GM18502 (cell line): Measurements from ENCODE around the gene PDE3A.

ENCODE experiments used
- ATAC-seq: cut with Tn5 transposase; IDR thresholded peaks from one replicate; pipeline ENCODE4 v1.9.1; 2021; ENCODE audit warnings: mild to moderate bottlenecking; ENCODE audit not compliant: unreplicated experiment, poor library complexity

PDE3A gene

DNA sequence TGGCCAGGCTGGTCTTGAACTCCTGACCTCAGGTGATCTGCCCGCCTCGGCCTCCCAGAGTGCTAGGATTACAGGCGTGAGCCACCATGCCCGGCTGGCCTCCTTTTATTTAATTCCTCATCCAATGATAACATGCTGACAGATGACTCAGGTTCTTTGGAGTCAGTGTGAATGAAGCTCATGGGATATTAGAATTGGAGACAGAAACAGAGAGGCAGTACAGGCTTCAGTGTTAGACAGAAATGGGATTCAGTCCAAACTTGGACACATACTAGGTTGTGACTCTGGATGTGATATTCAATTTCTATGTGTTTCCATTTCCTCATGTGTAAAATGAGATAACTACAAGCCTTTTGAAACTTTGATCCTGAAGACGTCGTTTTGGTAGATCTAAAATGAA lies 47.3 kb downstream of the PDE3A start:
- no peak for ATAC-seq

DNA sequence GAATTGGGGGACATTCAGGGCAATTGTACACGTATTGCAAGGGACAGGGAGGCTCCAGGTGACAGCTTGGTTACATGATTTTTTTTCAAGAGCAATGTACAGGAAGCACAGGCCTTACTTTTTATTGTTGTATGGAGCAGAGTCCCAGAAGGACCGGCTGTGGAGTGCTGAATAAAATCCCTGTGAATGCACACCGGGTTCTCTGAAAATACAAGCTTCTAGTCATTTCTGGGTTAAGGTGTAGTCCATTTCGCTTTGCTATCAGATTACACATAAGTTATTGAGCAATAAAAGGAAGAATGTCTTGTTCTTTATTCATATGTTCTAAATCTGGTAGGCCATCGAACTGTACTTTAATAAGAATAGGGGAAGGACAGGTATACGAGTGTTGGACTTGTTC lies 52.2 kb downstream of the PDE3A start:
- no peak for ATAC-seq

DNA sequence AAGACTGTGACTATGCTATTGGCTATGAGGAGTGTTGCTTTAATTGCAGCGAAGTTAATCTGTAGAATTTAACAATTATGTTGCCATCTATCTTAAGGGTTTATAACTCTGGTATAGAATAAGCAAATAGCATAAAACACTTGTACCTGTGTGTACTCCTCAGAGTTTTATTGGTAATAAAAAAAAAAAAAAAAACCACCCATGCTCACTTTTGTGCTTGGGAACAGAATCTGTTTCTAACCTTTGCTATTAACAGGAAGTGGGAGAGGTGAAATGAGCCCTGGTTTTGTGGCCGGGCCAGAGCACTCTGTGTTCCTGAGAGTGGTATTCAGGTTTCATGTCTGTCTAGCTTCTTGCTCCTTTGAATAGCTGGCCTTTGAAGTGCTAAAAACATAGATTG lies 53.1 kb downstream of the PDE3A start:
- ATAC-seq = no peak

DNA sequence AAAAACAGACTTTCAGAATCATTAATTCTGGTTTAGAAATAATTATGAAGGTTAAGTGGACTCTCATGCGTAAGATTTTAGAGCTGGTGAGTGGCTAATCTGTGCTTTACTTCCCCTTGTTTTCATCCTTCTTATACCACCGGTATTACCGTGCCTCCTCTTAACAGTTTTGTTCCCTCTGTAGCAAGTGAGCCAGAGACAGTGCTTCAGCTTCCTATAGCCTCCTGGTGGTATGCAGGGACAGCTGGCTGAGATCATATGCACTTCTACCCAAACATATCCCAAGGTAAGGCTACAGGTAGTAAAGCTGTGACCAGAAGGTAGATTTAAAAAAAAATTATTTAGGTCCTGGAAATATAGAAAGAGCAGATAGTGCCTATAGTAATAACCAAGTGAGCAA lies 55.2 kb downstream of the PDE3A start:
- ATAC-seq = no peak

DNA sequence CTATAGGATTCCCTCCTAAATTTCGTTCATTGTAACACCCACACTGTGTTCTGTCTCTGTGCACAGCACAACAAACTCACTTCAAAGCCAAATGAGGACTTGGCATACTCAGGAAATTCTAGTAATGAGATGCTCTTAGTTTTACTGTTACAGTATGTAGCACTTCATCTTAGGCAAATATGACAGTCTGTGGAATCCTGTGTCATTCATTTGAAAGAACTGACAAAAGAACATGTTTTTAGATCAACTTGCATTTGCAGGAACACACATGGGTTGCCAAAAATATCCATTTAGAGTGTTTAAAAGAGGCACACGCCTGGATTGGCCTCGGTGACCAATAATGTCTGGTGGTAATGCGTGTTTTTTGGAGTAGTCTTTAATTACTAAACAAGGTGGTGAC lies 56.5 kb downstream of the PDE3A start:
- no peak for ATAC-seq

DNA sequence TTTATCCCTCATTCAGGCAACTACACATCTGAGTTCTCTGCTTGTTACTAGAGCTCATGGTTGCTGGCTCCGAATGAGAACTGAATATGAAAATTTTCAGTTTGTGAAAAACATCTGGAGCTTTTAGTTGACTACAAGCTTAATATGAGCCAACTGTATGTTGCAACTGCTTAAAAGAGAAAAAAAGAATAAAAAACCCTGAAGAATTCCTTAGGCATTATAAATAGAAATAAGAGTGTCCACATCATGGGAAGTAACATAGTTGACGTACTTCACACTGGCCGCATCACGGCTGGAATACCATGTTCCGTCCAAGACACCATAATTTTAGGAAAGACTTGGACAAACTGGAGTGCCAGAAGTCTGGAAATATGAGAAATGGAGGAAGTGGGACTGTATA lies 57.9 kb downstream of the PDE3A start:
- no peak for ATAC-seq

DNA sequence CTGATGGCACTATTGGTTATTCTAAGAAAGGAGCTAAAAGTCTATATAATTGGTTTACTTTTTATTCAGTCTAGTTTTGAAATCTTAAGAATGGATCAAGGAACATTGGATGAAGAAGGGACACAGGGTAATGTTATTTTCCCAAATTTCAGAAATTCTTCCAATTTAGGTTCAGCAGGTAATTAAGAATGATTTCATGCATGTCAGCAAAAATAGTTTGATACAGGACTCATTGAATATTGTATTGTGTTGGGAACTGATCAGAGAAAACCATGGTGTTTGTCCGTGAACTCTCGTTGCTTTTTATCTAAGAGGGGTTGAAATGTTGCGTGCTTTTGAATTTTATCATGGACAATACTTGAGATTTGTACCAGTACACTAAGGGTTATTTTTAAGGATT lies 58.6 kb downstream of the PDE3A start:
- ATAC-seq = no peak

DNA sequence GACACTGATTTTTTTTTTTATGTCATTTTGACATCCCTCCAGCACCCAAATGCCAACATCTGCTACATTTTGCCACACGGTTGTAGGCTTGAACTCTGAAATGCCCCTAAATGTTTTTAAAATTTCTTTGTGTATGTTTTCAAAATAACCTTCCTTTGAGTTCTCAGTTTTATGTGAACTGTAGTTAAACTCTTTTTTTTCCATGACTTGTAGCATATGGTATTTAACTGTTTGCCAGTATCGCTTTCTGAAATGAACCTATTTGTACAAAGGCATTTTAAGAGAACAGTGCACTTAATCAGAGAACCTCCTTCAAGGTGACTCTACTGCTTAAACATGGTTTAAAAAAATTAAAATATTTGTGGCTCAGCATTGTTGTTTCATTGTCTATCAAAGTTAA lies 61.5 kb downstream of the PDE3A start:
- ATAC-seq = no peak

DNA sequence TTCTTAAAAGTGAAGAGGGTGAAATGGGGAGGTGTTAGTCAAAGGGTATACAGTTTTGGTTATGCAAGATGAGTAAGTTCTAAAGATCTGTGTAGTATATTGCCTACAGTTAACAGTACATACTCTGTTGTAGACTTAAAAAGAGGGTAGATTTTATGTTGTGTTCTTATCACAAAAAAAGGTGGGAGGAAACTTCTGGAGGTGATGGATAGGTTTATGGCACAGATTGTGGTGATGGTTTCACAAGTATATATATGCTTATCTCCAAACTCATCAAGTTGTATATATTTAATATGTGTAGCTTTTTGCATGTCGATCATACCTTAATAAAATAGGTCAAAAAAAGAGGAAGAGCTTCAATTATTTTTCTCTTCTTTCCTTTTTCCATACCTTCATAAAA lies 64.0 kb downstream of the PDE3A start:
- ATAC-seq = no peak

DNA sequence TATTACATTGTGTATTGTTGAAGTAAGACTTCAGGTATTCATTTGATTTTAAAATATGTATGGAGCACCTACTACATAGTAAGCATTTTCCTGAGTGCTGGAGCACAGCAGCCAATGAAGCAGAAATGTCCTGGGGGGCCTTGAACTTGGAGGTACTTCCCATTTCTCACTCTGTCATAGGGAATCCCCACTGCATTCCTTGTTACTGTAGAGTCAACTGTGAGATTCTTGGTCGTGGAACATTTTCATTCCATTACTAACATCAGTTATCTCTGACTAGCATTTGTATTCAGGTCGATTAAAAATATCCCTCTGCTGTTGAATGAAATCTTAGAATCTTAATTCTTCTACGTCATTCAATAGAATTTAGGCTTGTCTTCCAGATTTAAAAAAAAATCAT lies 66.7 kb downstream of the PDE3A start:
- no peak for ATAC-seq

DNA sequence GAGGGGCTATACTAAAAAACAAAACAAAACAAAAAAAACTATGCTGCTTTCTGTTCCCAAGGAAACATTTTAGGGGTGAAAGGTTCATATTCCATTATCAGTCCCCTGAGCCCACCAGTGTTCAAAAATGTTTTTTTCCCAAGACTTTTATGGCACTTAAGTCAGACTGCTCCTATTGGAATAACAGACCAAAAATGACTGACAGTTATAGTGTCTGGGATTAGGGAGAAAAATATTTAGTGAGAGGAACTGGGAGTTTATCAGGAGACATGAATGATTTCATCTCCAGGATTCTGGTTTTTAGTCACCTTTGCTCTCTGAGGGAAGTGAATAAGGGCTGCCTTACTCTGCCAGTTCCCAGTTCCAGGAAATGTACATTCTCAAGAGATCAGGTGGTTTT lies 68.0 kb downstream of the PDE3A start:
- no peak for ATAC-seq

DNA sequence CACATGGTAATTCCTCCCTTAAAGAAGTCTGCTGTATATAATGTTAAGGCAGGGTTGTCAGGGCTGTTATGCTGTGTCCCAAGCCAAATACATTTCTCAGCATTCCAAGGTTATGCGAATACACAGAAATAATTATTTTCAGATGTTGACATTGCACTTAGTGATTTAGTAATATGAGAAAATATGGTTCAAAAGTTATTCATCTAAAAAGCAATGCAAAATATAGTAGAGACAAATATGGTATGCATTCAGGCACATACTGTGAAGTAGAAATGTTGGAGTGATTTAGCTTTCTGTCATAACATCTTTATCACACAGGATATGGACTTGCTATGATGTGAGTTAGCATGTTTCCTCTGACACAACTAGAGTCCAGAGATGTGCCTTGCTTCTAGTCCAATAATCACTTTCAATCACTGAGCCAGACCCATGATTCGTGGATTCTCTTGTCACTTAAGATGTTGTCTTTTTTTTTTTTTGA lies 70.0 kb downstream of the PDE3A start:
- no peak for ATAC-seq

DNA sequence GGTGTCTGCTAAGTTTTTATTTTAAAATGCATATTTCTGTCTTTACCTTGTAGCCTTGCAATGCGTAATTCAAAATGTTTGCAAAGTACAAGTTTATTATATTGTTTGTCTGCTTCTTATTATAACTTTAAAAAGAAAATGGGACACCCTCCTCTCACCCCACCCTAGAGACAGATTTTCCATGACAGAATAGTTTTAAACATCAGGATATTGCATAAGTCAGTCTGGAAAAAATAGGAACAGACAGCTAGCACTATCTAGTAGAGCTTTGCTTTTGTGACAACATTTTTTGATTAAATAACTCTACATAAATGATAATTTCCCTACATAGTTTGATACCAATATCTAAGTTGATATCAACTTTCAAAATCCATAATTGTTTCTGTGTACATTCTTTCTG lies 71.3 kb downstream of the PDE3A start:
- ATAC-seq = no peak

DNA sequence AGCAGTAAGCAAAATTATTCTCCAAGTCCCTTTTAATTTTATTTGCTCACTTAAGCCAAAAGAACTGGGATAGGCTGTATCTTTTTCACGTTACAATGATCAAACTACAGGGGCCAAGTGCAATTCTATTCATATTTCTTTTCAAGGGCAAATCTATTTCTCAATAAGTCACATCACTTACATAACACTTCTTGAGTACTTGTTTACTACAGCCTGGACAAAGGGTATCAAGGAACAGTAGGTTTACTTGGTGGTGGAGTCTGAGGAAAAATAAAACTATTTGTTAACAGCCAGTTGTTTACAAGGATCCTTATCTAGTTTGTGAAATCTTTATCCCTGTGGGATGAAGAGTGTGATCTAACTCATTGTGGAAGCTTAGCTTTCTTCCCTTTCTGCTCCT lies 72.1 kb downstream of the PDE3A start:
- no peak for ATAC-seq

DNA sequence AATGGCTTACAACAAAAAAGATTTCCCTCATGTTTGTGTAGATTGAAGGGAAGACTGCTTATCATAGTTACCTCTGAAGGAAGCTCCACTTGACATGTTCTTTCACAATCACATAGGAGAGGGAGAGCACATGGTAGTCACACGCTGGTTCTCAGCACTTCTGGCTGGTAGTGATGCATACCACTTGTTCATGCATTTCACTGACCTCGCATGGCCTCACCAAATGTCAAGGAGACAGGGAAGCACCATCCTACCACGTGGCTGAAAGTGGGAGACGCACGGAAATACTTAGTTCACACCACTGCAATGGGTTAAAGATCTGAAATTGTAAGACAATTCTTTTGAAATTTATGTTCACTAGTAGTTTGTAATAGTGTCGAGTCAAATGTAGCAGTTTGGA lies 74.0 kb downstream of the PDE3A start:
- ATAC-seq = no peak

DNA sequence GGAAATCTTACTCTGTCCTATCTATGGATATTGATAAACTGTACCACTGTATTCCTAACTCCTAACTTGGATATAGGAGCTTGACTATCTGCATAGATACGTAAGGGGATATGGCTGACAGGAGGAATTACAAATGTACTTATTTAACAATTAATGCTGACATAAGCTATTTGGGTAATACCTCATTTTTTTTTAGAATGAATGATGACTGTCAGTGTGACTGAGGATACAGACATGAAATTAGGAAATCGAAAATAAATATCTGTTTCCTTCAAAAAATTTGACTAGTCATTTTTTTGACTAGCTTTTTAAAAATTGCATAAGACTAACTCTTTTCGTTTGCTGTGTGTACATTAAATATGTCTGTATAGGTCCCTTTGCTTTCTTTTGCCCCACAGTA lies 74.9 kb downstream of the PDE3A start:
- ATAC-seq = no peak

DNA sequence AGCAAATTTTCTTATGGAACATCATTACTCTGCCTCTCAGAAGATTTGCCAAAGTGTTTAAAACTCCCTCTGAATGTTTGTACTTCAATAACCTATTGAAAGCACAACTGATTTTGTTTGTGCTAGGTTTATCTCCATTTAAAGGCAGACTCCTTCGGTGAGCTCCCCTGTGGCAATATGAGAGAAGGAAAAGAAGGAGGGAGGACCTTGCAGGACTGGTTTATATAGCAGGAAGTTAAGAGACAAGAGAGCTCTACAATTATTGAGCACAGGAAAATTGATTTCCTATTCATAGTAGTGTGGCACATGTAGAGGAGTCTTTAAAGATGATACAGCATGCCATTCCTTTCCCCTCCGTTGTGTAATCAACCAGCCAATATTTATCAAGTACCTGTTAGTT lies 75.5 kb downstream of the PDE3A start:
- no peak for ATAC-seq

DNA sequence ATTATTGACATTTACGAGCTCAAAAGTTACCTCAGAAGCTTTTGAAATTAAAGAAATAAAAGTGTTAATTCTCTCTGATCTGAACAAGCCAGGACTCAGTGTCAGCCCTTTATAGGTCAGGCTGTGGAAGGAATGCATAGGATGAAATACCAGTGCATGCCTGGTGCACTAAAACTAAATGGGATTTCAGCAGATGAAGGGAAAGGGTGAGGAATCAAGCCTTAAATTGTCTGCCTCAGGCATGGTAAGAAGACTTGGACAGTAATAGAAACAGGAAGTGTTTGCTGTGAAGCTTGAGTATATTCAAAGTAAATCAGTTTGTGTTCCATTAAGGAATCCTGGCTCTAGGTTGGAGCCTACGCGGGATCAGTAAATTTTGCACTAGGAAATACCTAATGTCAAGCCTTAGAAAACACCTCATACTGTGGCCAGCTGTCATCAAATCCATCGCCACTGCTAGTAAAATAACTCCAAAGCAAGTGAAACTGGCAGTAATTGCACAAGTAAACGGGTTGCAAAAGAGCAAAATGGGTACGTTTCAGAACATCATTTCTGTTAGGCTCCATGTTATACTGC lies 76.3 kb downstream of the PDE3A start:
- ATAC-seq = no peak

DNA sequence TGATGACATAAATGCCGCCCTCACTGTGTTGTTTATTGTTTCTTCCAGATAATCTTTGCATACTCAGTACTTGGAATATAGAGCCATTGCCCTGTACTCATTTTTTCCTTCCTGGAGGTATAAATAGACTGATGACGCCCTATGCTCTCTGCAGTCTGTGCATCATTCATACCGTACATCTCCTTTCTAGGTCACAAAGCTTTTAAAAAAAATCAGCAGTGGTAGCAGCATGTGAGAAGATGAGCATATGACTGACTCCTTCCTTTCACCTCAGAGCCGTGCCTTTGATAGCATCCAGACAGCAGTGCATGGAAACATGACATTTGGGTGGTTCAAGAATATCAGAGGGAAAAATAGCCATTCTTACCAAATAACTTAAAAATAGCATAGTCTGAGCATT lies 77.3 kb downstream of the PDE3A start:
- ATAC-seq = no peak

DNA sequence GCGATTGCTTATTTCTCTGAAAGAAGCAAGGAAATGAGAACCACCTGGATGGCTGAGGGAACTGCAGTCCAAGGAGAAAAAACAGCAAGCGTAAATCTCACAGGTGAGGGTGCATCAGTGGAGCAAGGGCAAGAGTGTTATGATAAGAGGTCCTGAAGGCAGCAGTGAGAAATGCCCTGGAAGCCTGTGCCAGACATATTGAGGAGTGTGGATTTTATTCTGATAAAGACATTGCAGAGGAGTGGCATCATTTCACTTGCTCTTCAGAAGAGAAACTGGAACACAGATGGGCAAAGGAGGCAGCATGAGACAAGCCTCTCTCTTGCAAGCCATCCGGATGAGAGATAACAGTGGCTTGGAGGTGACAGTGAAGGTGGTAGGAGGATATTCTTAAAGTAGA lies 78.5 kb downstream of the PDE3A start:
- ATAC-seq = no peak

DNA sequence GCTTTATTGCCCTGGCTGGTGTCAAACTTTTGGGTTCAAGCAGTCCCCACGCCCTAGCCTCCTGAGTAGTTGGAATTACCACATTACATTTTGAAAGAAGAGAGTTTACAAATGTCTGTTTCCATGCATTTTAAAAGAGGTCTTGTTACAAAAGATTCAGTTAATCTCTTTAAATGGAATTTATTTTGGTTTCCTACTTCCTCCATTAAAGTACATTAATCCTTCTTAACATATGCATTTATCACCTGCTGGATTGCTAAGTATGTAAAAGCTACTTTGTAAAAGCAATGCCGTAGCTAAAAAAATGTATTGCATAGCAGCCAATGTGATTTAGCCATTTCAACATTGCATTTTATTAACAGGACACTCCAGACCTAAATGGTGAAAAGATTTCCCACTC lies 80.4 kb downstream of the PDE3A start:
- no peak for ATAC-seq

DNA sequence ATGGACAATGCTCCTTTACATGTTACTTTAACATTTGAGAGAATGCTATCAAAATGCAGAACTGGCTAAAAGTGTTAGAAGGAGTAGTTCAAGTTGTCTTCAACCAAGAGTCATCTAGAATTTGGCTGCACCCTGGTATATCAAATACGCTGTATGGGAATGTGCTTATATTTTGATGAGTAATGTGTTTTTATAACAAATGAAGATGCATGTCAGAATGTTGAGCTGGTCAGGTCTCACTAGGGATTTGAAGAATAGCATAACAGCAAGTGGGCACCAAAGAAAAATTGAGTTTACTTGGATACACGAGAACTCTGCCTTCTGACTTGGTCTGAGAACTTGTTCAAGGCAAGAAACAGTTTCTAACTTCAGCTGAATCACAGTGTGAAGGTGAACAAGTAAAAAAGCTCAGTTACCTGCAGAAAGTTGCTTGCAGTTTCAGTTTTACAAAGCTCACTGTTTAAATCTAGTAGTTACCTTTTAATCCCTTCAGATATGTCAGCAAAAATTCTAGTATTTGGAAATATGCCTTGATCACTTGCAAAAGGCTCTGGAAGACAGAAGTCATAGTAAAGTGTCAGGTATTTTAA lies 82.3 kb downstream of the PDE3A start:
- ATAC-seq = no peak

DNA sequence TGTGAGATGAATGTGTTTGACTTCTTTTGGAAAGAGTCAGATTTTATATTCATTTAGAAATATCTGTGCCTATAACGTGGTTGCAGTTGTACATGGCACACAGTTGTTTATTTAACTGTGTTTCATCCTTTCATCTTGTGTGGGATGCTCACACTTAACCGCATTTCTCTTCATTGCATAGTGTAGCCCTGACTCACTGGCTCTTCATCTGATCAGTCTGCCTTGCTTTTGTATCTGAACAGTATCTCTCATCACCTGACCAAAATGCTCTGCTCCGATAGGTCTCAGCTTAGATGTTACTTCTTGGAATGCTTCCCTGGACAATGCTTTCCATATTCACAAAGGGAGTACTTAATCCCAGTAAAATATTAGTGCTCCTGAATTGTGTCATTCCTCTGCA lies 83.4 kb downstream of the PDE3A start:
- no peak for ATAC-seq
